Progenitor cell of endocrine pancreas (in vitro differentiated cells): Measurements from ENCODE around the gene MEIOB. TPM values are rescaled to one million over a fixed set of nuclear protein-coding genes. Genes with fewer than 3 reads are reported as not detected.

ENCODE experiments used
- DNase-seq: peaks from one replicate; pipeline ENCODE4 v3.0.0; 2021; ENCODE audit warnings: low spot score; ENCODE audit not compliant: unreplicated experiment
- H3K27ac Mint-ChIP-seq: 2 replicates; pipeline ENCODE4 v1.8.0; 2021; ENCODE audit warnings: mild to moderate bottlenecking, moderate library complexity, mixed read lengths
- H3K27me3 Mint-ChIP-seq: 2 replicates; pipeline ENCODE4 v1.8.0; 2021; ENCODE audit warnings: mixed read lengths
- H3K36me3 Mint-ChIP-seq: 2 replicates; pipeline ENCODE4 v1.8.0; 2022; ENCODE audit warnings: mixed read lengths; ENCODE audit not compliant: insufficient read depth
- H3K4me1 Mint-ChIP-seq: 2 replicates; pipeline ENCODE4 v1.8.0; 2021; ENCODE audit warnings: low read depth, mixed read lengths
- H3K4me3 Mint-ChIP-seq: 2 replicates; pipeline ENCODE4 v1.8.0; 2021; ENCODE audit warnings: low read depth, mild to moderate bottlenecking, moderate library complexity, mixed read lengths
- H3K9me3 Mint-ChIP-seq: 2 replicates; pipeline ENCODE4 v1.8.0; 2021; ENCODE audit warnings: low read depth, mixed read lengths
- CTCF ChIP-seq: fragments of 200-600 bp; sonication (generic); IDR thresholded peaks from one replicate; pipeline ENCODE4 v1.5.0; 2021; ENCODE audit warnings: antibody characterized with exemption, mild to moderate bottlenecking; ENCODE audit not compliant: unreplicated experiment
- total RNA-seq: library from RNA; stranded (reverse); gene quantifications from 2 replicates; pipeline ENCODE4 v1.2.1, GENCODE V29; 2021

Gene MEIOB
- total RNA-seq, 1 donor from 2014 or later, result not detected

GRCh38 chr16:1787322-1788094 lies 84.5 kb downstream of the MEIOB start:
- peaks cover 6% of the 10 kb centered on the region for H3K4me1 Mint-ChIP-seq
- no peak for DNase-seq
- no peak overlapping the region for H3K27ac Mint-ChIP-seq
- no peak for TF ChIP-seq CTCF
- H3K36me3 Mint-ChIP-seq, result peaks cover 4% of the 10 kb centered on the region
- no peaks in the 10 kb centered on the region for H3K27me3 Mint-ChIP-seq
- H3K9me3 Mint-ChIP-seq, result no peaks in the 10 kb centered on the region
- H3K4me3 Mint-ChIP-seq, result no peak overlapping the region

- peaks cover 4% of the 10 kb centered on the region for H3K36me3 Mint-ChIP-seq
- no peak overlapping the region for H3K4me3 Mint-ChIP-seq
- H3K9me3 Mint-ChIP-seq, result no peaks in the 10 kb centered on the region
- H3K27ac Mint-ChIP-seq, result no peak overlapping the region
- H3K4me1 Mint-ChIP-seq, result peaks cover 6% of the 10 kb centered on the region
- no peaks in the 10 kb centered on the region for H3K27me3 Mint-ChIP-seq
- no peak for TF ChIP-seq CTCF
- DNase-seq, result no peak
Observed at GRCh38 chr16:1787056-1787321, 85.0 kb downstream of the MEIOB start.

- no peak for DNase-seq
- H3K27ac Mint-ChIP-seq, result no peak overlapping the region
- peaks cover 4% of the 10 kb centered on the region for H3K36me3 Mint-ChIP-seq
- no peak overlapping the region for H3K4me3 Mint-ChIP-seq
- TF ChIP-seq CTCF, result no peak
- H3K4me1 Mint-ChIP-seq, result peaks cover 10% of the 10 kb centered on the region
- H3K9me3 Mint-ChIP-seq, result no peaks in the 10 kb centered on the region
- no peaks in the 10 kb centered on the region for H3K27me3 Mint-ChIP-seq
Observed at GRCh38 chr16:1786242-1787055, 85.5 kb downstream of the MEIOB start.

DNA sequence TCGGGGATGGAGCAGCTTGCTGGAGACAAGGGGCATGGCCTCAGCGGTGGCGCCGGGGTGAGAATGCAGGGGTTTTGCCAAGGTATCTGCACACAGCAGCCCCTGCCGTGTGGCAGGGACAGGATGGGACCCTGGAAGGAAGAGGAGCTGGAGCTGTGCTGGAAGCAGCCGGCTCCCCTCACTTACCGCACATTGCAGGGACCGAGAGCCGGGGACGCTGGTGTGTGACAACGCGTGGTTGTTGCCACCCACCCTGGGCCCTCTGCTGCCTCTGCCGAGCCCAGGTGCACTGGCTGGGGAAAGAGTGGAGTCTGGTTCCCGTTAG lies 86.2 kb downstream of the MEIOB start:
- no peak overlapping the region for H3K4me3 Mint-ChIP-seq
- peaks cover 14% of the 10 kb centered on the region for H3K4me1 Mint-ChIP-seq

More for the DNA sequence above, 86.2 kb downstream of the MEIOB start:
- Mint-ChIP-seq H3K27ac (no peak overlapping the region), H3K9me3 (no peaks in the 10 kb centered on the region), H3K36me3 (peaks cover 4% of the 10 kb centered on the region), H3K27me3 (no peaks in the 10 kb centered on the region)
- no peak for DNase-seq
- TF ChIP-seq CTCF, result no peak
